ENCODE measurements around the gene HENMT1. TPM values are rescaled to one million over a fixed set of nuclear protein-coding genes. Genes with fewer than 3 reads are reported as not detected.
A peak's percentile ranks its signal among the peaks of the same experiment; 100 is the strongest.

HENMT1 gene
- polyA plus RNA-seq, 1 of the 3 experiments (the other 2 are of a cell fraction) = 0.03 TPM

GRCh38 chr1:108686614-108687313, 25.9 kb upstream of the HENMT1 start (continued):
- TF ChIP-seq CTCF (IDR thresholded peaks at IDR 0.05) (no peak), EP300 (IDR thresholded peaks at IDR 0.05; ENCODE audit: borderline replicate concordance in 1 of 2, low read depth in 1 of 2, low read length in 1 of 2) (peak in 1 of 2 experiments; percentile 14; a peak in 1 of 4 replicates), GATA2 (CRISPR knock-in tag; IDR thresholded peaks at IDR 0.05) (0 out of 2 replicates have a peak, but pooled peaks have one; percentile 4), JUND (IDR thresholded peaks at IDR 0.05) (no peak), FOSL2 (IDR thresholded peaks at IDR 0.05; ENCODE audit: borderline replicate concordance, low read depth) (no peak), SMC3 (IDR thresholded peaks at IDR 0.05; ENCODE audit: low read depth, low read length) (no peak), RAD21 (IDR thresholded peaks at IDR 0.05; ENCODE audit: low read length) (no peak), ZBTB33 (IDR thresholded peaks at IDR 0.05; ENCODE audit: borderline replicate concordance, low read depth) (no peak), PBX3 (IDR thresholded peaks at IDR 0.05) (peak; percentile 53), REST (IDR thresholded peaks at IDR 0.05; ENCODE audit: low read depth, low read length) (no peak), POLR2AphosphoS5 (IDR thresholded peaks at IDR 0.05; ENCODE audit: low read depth, low read length) (peak; percentile 22; the same call in 1 of the 2 replicates)
